ENCODE results near the gene C17orf50. TPM values are rescaled to one million over a fixed set of nuclear protein-coding genes. Genes with fewer than 3 reads are reported as not detected.

C17orf50 gene
- total RNA-seq, 1 experiment from 2014 or later = not detected

- Histone ChIP-seq H3K27me3 (ENCODE audit: insufficient read depth, low read depth) (no peaks in the 10 kb centered on the region), H3K4me2 (no peak overlapping the region), H3F3A (ENCODE audit: insufficient read depth, low read depth) (peaks cover 43% of the 10 kb centered on the region; the same call in 1 of the 2 replicates), H3K9me2 (ENCODE audit: insufficient read depth) (no peaks in the 10 kb centered on the region), H3K4me3 (no peak overlapping the region), H3K36me3 (ENCODE audit: low read depth) (peaks cover 16% of the 10 kb centered on the region; the same call in 1 of the 2 replicates), H3K27ac (no peak overlapping the region), H2AFZ (no peak overlapping the region), H3K79me2 (ENCODE audit: low read depth) (peaks cover 80% of the 10 kb centered on the region), H4K20me1 (ENCODE audit: insufficient read depth) (peaks cover 75% of the 10 kb centered on the region), H3K9me3 (ENCODE audit: insufficient read depth, low read depth) (no peaks in the 10 kb centered on the region), H3K4me1 (replicated peaks; ENCODE audit: insufficient read depth) (peaks cover 31% of the 10 kb centered on the region)
- BruUV-seq (replicated peaks) = no TSS peak
- no peak for TF ChIP-seq EZH2 (IDR thresholded peaks at IDR 0.05; ENCODE audit: low read depth)
- TF ChIP-seq, protein P1, sequence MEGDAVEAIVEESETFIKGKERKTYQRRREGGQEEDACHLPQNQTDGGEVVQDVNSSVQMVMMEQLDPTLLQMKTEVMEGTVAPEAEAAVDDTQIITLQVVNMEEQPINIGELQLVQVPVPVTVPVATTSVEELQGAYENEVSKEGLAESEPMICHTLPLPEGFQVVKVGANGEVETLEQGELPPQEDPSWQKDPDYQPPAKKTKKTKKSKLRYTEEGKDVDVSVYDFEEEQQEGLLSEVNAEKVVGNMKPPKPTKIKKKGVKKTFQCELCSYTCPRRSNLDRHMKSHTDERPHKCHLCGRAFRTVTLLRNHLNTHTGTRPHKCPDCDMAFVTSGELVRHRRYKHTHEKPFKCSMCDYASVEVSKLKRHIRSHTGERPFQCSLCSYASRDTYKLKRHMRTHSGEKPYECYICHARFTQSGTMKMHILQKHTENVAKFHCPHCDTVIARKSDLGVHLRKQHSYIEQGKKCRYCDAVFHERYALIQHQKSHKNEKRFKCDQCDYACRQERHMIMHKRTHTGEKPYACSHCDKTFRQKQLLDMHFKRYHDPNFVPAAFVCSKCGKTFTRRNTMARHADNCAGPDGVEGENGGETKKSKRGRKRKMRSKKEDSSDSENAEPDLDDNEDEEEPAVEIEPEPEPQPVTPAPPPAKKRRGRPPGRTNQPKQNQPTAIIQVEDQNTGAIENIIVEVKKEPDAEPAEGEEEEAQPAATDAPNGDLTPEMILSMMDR (conservative IDR thresholded peaks at IDR 0.05) = no peak
- no peak for DNase-seq
- intact Hi-C loops (cut with micrococcal nuclease; ENCODE audit: unreplicated experiment) = no loop called here
- ChIA-PET CTCF (interaction anchor here (0.7 kb wide), 1 partner anchor 329 kb away, joined by 23 read pairs; no protein-coding TSS in a partner anchor), POLR2A (ENCODE audit: unreplicated experiment) (no interaction called here)
Measured at GRCh38 chr17:35812456-35812855, 51.8 kb downstream of the C17orf50 start.

Other genes with a start within 250 kb of the C17orf50 start
- not detected in 2 replicates for gene SLFN12L, start 223.2 kb upstream of the C17orf50 start, total RNA-seq (2021)
- gene SLFN14, start 200.1 kb upstream of the C17orf50 start, total RNA-seq (2021) = not detected in 2 replicates
- 4.7 and 5.8 TPM in 2 replicates for gene PEX12, start 182.3 kb upstream of the C17orf50 start, total RNA-seq (2021)
- gene AP2B1, start 173.6 kb upstream of the C17orf50 start, total RNA-seq (2021) = 153 and 186 TPM in 2 replicates
- gene RASL10B, start 29.2 kb upstream of the C17orf50 start, total RNA-seq (2021) = 0.11 and 0.20 TPM in 2 replicates
- gene GAS2L2, start 7.6 kb upstream of the C17orf50 start, total RNA-seq (2021) = not detected in 2 replicates
- gene MMP28, start 34.8 kb downstream of the C17orf50 start, total RNA-seq (2021) = 2.8 and 6.4 TPM in 2 replicates
- gene TAF15, start 48.6 kb downstream of the C17orf50 start, total RNA-seq (2021) = 187 and 202 TPM in 2 replicates
- gene HEATR9, start 108.0 kb downstream of the C17orf50 start, total RNA-seq (2021) = not detected in 2 replicates
- not detected in 2 replicates for gene CCL5, start 119.5 kb downstream of the C17orf50 start, total RNA-seq (2021)
- 14.5 and 15.5 TPM in 2 replicates for gene RDM1, start 169.9 kb downstream of the C17orf50 start, total RNA-seq (2021)
- gene LYZL6, start 182.8 kb downstream of the C17orf50 start, total RNA-seq (2021) = not detected in 2 replicates
- gene CCL16, start 220.6 kb downstream of the C17orf50 start, total RNA-seq (2021) = not detected in 2 replicates
- not detected in 2 replicates for gene CCL14, start 225.8 kb downstream of the C17orf50 start, total RNA-seq (2021)
- gene CCL15, start 240.7 kb downstream of the C17orf50 start, total RNA-seq (2021) = not detected in 2 replicates